ENCODE results near the gene TTC39B.

DNA sequence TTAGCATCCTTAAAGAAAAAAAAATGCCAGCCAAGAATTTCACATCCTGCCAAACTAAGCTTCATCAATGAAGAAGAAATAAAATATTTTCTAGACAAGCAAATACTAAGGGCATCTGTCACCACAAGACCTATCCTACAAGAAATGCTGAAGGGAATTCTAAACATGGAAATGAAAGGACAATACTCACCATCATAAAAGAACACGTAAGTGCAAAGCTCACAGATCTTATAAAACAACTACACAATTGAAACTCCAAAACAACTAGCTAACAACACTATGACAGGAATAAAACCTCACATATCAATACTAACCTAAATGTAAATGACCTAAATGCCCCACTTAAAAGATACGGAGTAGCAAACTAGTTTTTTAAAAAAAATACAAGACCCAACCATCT, 71.4 kb downstream of the TTC39B start:
- TF ChIP-seq EGR1 (IDR thresholded peaks at IDR 0.05; ENCODE audit: borderline replicate concordance, low read depth, low read length): no peak
- TF ChIP-seq CBX5 (IDR thresholded peaks at IDR 0.05; ENCODE audit: low read depth, low read length): no peak

All from H1 (cell line).